ENCODE results near the gene COPZ2.
"Not testable (repeated sequence)": the region's sequence is repeated elsewhere in the genome, so short reads cannot be mapped to it uniquely, and the experiment has no call there.

COPZ2 gene

GRCh38 chr17:48011405-48012150 lies 26.0 kb downstream of the COPZ2 start:
- in situ Hi-C loops (cut with HindIII; ENCODE audit: low sequenced_read_pairs) = no loop called here

DNA sequence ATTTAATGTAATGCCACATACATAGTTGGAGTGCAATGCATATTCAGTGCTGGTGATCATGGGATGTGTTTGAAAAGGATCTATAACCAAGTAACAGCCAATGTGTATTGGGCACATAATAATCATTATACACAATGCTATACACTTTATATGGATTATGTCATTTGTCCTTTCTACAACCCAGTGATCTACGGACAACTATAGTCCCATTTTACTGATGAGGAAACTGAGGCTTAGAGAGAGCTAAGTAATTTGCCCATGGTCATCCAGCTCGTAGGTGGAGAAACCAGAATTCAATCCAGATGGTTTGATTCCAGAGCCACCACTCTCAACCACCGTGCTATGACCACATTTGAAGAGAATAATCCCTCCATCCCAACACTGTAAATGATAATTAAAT lies 27.4 kb downstream of the COPZ2 start:
- in situ Hi-C loops (cut with HindIII; ENCODE audit: low sequenced_read_pairs) = no loop called here

DNA sequence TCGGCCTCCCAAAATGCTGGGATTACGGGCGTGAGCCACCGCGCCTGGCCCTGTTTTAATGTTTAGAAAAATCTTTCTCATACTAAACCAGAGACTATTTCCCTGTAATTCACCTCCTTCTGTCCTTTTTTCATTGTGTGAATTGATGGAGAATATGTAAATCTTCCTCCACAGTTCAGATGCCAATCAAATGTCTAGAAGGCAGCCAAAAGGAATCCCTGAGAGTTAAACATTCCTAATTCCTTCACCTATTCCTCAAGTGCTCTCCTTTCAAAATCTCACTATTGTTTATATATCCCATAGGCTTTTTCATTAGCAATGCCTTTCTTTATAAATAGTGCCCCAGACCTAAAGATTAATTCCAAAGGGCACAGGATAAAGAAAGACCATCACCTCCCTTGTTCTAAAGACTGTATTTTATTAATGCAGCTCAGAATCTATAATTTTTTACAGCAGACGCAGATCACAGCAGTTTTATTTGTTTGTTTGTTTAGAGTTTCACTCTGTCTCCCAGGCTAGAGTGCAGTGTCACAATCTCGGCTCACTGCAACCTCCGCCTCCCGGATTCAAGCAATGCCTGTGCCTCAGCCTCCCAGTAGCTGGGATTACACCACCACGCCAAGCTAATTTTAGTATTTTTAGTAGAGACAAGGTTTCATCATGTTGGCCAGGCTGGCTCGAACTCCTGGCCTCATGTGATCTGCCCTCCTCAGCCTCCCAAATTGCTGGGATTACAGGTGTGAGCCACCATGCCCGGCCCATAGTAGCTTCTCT lies 30.5 kb downstream of the COPZ2 start:
- in situ Hi-C loops (cut with HindIII; ENCODE audit: low sequenced_read_pairs) = no loop called here

GRCh38 chr17:48004983-48005382 lies 32.6 kb downstream of the COPZ2 start:
- in situ Hi-C loops (cut with HindIII; ENCODE audit: low sequenced_read_pairs) = no loop called here

GRCh38 chr17:48003417-48004151 lies 34.0 kb downstream of the COPZ2 start:
- in situ Hi-C loops (cut with HindIII; ENCODE audit: low sequenced_read_pairs) = no loop called here

DNA sequence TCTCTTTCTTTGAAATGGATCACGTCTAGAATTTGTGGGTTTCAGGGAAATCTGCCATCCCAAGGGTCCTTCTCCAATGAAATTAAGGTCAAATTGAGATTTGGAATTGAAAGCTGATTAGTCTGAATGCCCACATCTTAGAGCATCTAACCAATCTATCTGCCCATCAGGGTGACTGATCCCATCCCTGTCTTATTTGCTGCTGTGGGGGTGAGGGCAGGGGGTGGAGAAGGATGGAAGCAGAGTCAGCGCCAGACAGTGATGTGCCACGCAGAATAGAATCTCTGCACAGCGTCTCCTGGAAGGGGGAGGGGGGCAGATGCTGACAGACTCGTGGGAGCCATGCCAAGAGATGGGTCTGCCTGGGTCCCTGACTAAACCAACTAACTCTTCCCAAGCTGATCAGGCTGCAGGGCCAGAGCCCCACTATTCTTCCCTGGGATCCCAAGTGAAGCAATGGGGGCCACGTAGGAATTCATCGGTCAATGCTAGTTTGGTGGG lies 34.6 kb downstream of the COPZ2 start:
- in situ Hi-C loops (cut with HindIII; ENCODE audit: low sequenced_read_pairs) = no loop called here

DNA sequence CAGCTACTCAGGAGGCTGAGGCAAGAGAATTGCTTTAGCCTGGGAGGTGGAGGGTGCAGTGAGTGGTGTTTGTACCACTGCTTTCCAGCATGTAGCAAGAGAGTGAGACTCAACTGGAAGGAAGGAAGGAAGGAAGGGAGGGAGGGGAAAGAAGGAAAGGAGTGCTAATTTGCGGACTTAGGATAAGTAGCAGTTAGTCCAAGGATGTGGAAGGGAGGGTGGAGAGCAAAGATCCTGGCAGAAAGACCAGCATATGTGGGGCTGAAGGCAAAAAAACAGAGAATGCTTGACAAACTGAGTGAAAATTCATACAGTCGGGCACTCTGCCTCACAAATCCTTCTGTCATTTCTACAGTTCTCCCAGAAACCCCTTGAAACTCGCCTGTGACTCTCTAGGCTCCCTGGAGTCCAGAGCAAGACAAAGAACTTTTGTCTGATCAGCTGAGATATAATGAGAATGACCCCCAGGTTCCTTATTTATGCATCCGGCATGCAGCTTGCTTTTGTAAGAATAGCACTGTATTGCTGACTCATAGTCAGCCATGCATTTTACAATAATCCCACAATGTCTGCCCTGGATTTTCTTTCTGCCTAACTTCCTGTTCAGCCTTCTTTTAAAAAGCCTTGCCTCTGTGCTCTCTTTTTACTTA lies 35.2 kb downstream of the COPZ2 start:
- in situ Hi-C loops (cut with HindIII; ENCODE audit: low sequenced_read_pairs) = no loop called here

GRCh38 chr17:48001657-48002056 lies 35.9 kb downstream of the COPZ2 start:
- in situ Hi-C loops (cut with HindIII; ENCODE audit: low sequenced_read_pairs) = not testable (repeated sequence)

DNA sequence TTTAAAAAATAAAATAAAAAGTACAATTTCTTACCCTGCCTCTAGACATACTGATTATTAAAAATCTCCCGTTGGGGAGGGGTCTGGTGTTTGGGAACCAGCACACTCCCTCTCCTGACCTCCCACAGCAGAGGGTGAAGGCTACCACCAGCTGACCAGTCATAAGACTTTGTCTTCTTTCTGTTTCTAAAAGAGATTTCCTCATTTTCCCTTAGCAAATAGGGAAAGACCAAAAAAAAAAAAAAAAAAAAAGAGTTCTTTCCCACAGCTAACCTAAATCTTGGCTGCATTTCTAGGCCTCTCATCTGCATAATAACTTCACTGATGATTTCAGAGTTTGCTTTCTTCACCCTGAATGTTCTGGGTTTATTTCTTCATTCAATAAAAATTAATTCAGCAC lies 36.4 kb downstream of the COPZ2 start:
- in situ Hi-C loops (cut with HindIII; ENCODE audit: low sequenced_read_pairs) = no loop called here

GRCh38 chr17:47999582-47999981 lies 38.0 kb downstream of the COPZ2 start:
- in situ Hi-C loops (cut with HindIII; ENCODE audit: low sequenced_read_pairs) = loop anchor here (5.0 kb wide), 1 partner anchor 63 kb away; no protein-coding TSS in a partner anchor

DNA sequence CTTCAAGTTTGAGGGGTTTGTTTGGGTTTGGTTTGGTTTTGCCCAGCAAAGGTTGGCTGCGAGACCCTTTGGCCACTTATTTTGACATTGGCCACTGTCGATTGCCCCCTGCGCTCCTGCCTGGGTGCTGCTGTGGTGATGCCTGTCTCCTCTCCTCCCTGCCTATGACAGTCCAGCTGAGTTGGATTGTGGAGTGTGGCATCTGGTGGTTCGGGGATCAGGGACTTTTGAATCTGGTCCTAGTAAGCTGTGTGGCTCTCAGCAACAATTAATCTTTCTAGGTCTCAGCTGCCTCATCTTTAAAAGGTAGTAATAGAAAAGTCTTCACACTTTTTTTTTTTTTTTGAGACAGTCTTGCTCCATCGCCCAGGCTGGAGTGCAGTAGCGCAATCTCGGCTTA lies 39.6 kb downstream of the COPZ2 start:
- in situ Hi-C loops (cut with HindIII; ENCODE audit: low sequenced_read_pairs) = loop anchor here (5.0 kb wide), 1 partner anchor 64 kb away; no protein-coding TSS in a partner anchor

DNA sequence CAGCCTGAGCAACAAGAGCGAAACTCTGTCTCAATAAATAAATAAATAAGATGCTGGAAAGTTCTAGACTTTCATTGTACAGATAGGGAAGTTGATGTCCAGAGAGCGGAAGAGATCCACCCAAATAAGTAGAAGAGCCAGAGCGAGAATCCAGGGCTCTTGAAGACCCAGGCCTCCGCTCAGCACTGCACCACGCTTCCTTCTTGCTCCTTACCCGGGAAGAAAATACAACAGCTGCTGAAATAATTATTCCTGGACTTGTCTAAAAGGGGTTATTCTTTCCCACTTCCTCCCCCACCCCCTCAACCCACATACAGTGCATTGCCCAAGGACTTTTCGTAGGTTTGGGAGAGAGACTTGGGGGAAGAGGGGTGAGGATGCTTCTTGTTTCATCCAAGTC lies 40.0 kb downstream of the COPZ2 start:
- in situ Hi-C loops (cut with HindIII; ENCODE audit: low sequenced_read_pairs) = loop anchor here (5.0 kb wide), 1 partner anchor 65 kb away; no protein-coding TSS in a partner anchor

DNA sequence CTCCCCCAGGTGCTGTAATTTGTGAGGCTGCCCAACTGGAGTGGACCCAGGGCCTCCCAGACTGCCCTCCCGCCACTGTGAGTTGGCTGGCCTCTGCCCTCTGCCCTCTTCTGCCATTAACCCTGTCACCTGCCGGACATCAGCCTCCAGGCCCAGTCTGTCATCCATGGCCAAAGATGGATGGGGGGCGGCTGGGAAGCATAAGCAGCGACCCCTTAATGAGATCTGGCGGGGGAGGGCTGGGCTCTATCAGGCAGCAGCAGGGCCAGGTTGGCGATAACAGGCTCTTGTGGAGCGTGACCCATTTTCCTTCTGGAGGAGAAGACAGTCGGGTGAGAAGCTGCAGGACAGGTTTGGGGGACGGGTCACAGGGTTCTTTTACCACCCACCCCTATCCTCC lies 41.4 kb downstream of the COPZ2 start:
- in situ Hi-C loops (cut with HindIII; ENCODE audit: low sequenced_read_pairs) = loop anchor here (5.0 kb wide), 1 partner anchor 66 kb away; no protein-coding TSS in a partner anchor

- in situ Hi-C loops (cut with HindIII; ENCODE audit: low sequenced_read_pairs) = loop anchor here (5.0 kb wide), 1 partner anchor 67 kb away; no protein-coding TSS in a partner anchor
Observed at GRCh38 chr17:47995241-47995935, 42.2 kb downstream of the COPZ2 start.

DNA sequence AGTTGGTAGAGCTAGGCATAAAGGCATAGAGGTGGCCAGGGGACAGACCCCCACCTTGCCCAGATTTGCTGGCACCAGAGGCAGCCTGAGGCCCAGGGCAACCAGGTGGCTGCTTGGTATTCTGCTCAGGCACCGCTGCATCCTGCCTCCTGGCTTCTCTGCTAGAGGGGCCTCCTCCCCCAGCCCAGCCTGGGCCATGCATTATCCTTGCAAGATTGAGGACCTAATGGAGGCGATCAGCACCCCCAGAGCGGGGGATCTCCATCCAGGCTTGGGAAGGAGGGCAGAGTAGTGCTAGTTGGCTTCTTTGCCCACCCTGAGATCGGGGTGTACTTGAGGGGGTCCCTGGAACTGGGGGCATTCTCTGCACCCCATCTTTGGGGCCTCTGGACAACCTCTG lies 42.9 kb downstream of the COPZ2 start:
- in situ Hi-C loops (cut with HindIII; ENCODE audit: low sequenced_read_pairs) = loop anchor here (5.0 kb wide), 2 partner anchors 52 to 68 kb away; partner anchors contain the start of gene PNPO

- in situ Hi-C loops (cut with HindIII; ENCODE audit: low sequenced_read_pairs) = loop anchor here (5.0 kb wide), 1 partner anchor 52 kb away; the partner anchor contains the start of gene PNPO
Observed at GRCh38 chr17:47993964-47994363, 43.6 kb downstream of the COPZ2 start.

- in situ Hi-C loops (cut with HindIII; ENCODE audit: low sequenced_read_pairs) = loop anchor here (5.0 kb wide), 1 partner anchor 51 kb away; the partner anchor contains the start of gene PNPO
Observed at GRCh38 chr17:47993031-47993564, 44.5 kb downstream of the COPZ2 start.

DNA sequence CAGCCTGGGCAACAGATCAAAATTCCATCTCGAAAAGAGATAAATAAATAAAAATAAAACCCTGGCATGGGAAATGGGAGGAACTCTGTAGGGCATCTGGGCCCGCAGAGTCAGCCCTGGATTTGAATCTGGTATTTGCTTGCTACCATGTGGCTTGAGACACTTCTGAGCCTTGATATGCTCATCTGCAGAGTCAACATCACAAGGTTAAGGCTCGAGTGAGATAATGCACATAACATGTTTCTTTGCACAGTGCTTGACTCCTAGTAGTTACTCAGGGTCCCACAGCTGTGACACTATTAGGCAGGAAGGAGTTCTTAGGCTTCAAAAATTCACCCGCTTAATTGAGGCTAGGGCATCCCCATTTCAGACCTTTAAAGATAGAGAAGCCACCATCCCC lies 45.4 kb downstream of the COPZ2 start:
- in situ Hi-C loops (cut with HindIII; ENCODE audit: low sequenced_read_pairs) = loop anchor here (5.0 kb wide), 1 partner anchor 50 kb away; the partner anchor contains the start of gene PNPO

Measured in endothelial cell of hepatic sinusoid (primary cell).